GM12872 (cell line): ENCODE results near the gene SLC26A3.

Source experiments
- CTCF ChIP-seq: IDR thresholded peaks from 3 replicates; pipeline ENCODE4 v1.5.1; 2011; ENCODE audit warnings: low read depth, mild to moderate bottlenecking, low read length, moderate library complexity; ENCODE audit not compliant: insufficient read depth

SLC26A3 gene

GRCh38 chr7:107803009-107803610 lies at the start of gene SLC26A3:
SLC26A3 (minus strand) TSS chr7:107803223; CDS start chr7:107794509, 8,714 bp downstream.
- no peak for TF ChIP-seq CTCF

- no peak for TF ChIP-seq CTCF
Measured at GRCh38 chr7:107850643-107851042, 47.6 kb upstream of the SLC26A3 start.

- TF ChIP-seq CTCF, result no peak
Measured at GRCh38 chr7:107850216-107850615, 47.2 kb upstream of the SLC26A3 start.

GRCh38 chr7:107847168-107847835 lies 44.3 kb upstream of the SLC26A3 start:
- no peak for TF ChIP-seq CTCF

- no peak for TF ChIP-seq CTCF
Measured at GRCh38 chr7:107846324-107846723, 43.3 kb upstream of the SLC26A3 start.

GRCh38 chr7:107843184-107843583 lies 40.2 kb upstream of the SLC26A3 start:
- no peak for TF ChIP-seq CTCF

- TF ChIP-seq CTCF, result no peak
Measured at GRCh38 chr7:107842213-107842612, 39.2 kb upstream of the SLC26A3 start.
